Peyer's patch (tissue), 4 donors: ENCODE data around the gene RSU1.

Source experiments
- POLR2A ChIP-seq, 2 donors: fragments of 450-650 bp; IDR thresholded peaks; one replicate each; pipeline ENCODE4 v1.5.1; 2017; ENCODE audit warnings: antibody characterized with exemption in 2 of 2, mild to moderate bottlenecking in 2 of 2, moderate library complexity in 2 of 2
- TF ChIP-seq, protein P1 (sequence below), 6 experiments: fragments of 450-650 bp in 4 of 6; fragments of 200-600 bp in 2 of 6; sonication (generic) in 1 of 6; IDR thresholded peaks; one replicate each; pipeline ENCODE4 v1.5.1; 2017 to 2019; ENCODE audit warnings: antibody characterized with exemption in 6 of 6, mild to moderate bottlenecking in 3 of 6, moderate library complexity in 1 of 6

DNA sequence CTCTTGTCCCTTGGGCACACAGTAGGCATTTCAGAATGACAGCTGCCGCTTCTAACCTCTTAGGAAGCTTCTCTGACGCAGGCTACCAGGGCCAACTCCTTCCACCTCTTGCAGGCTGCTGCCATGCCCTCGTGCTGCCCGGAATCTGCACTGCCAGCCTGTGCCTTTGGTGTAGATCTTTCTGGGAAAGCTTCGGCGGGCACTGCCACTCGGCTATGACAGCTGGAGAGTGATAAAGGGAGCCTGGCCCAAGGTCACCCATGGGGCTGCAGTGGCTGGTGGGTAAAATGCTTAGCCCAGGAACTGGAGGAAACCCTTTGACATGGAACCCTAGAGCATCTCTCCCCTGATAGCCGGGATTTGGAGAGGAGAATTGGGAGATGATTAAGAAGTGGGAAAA is 217.6 kb downstream of the RSU1 start:
- TF ChIP-seq POLR2A (IDR thresholded peaks at IDR 0.05): no peak
- TF ChIP-seq, protein P1, sequence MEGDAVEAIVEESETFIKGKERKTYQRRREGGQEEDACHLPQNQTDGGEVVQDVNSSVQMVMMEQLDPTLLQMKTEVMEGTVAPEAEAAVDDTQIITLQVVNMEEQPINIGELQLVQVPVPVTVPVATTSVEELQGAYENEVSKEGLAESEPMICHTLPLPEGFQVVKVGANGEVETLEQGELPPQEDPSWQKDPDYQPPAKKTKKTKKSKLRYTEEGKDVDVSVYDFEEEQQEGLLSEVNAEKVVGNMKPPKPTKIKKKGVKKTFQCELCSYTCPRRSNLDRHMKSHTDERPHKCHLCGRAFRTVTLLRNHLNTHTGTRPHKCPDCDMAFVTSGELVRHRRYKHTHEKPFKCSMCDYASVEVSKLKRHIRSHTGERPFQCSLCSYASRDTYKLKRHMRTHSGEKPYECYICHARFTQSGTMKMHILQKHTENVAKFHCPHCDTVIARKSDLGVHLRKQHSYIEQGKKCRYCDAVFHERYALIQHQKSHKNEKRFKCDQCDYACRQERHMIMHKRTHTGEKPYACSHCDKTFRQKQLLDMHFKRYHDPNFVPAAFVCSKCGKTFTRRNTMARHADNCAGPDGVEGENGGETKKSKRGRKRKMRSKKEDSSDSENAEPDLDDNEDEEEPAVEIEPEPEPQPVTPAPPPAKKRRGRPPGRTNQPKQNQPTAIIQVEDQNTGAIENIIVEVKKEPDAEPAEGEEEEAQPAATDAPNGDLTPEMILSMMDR (IDR thresholded peaks at IDR 0.05): no peak
